HUES6 (cell line): ENCODE results near the gene RAPGEF3.

Experiments used
- H3K27ac ChIP-seq: 2 replicates; pipeline ENCODE4 v1.7.0; 2013; ENCODE audit warnings: low read depth, mild to moderate bottlenecking, low read length, inconsistent platforms
- H3K27me3 ChIP-seq: 2 replicates; pipeline ENCODE4 v1.6.1; 2013; ENCODE audit warnings: low read length; ENCODE audit not compliant: control insufficient read depth, insufficient read depth
- H3K36me3 ChIP-seq: 2 replicates; pipeline ENCODE4 v1.6.1; 2013; ENCODE audit warnings: low read length; ENCODE audit not compliant: control insufficient read depth, insufficient read depth
- H3K4me1 ChIP-seq: 2 replicates; pipeline ENCODE4 v1.6.1; 2013; ENCODE audit warnings: low read length; ENCODE audit not compliant: control insufficient read depth, insufficient read depth
- H3K4me3 ChIP-seq: 2 replicates; pipeline ENCODE4 v1.5.1; 2013; ENCODE audit warnings: low read depth, low read length
- H3K9ac ChIP-seq: one replicate; pipeline ENCODE4 v1.6.1; 2013; ENCODE audit warnings: mild to moderate bottlenecking, low read length
- H3K9me3 ChIP-seq: 2 replicates; pipeline ENCODE4 v1.6.1; 2013; ENCODE audit warnings: low read depth, low read length; ENCODE audit not compliant: control insufficient read depth, insufficient read depth

RAPGEF3 gene

DNA sequence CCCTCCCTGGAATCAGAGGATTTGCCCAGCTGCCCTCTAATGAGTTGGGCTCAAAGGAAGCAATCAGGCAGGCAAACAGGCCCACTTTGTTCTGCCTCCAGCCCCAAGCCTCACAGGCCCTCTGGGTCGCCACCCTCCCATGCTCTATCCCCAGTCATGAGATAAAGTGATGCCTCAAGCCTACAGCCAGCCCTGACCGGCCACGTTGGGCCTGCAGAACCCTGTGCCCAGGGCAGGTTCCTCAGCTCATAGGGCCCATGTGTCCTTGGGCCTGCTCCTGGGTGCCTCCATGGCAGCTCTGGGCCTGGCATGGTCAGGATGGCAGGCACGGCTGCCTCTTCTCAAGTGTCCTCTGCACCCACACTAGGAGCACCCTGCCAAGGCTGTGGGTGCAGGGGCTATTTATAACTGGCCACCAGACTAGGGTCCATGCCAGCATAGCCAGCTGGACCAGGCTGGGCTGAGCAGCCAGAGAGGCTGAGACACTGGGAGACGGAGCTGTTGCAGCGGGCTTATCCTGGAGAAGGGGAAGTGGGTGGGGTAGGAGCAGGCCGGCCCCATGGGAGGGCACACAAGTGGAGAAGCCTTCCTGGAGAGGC lies 40.8 kb upstream of the RAPGEF3 start:
- peaks cover 37% of the 10 kb centered on the region for H3K4me1 ChIP-seq
- no peak overlapping the region for H3K4me3 ChIP-seq
- no peak overlapping the region for H3K27ac ChIP-seq
- H3K9ac ChIP-seq, result no peak overlapping the region
- H3K27me3 ChIP-seq, result no peaks in the 10 kb centered on the region
- no peaks in the 10 kb centered on the region for H3K9me3 ChIP-seq
- peaks cover 44% of the 10 kb centered on the region for H3K36me3 ChIP-seq

- Histone ChIP-seq H3K27me3 (no peaks in the 10 kb centered on the region), H3K36me3 (peaks cover 46% of the 10 kb centered on the region), H3K9me3 (no peaks in the 10 kb centered on the region), H3K4me1 (peaks cover 31% of the 10 kb centered on the region), H3K27ac (no peak overlapping the region), H3K4me3 (no peak overlapping the region), H3K9ac (no peak overlapping the region)
These were observed 39.8 kb upstream of the RAPGEF3 start for GRCh38 chr12:47798382-47798948.

- H3K4me3 ChIP-seq, result no peak overlapping the region
- peaks cover 55% of the 10 kb centered on the region for H3K36me3 ChIP-seq
- H3K9ac ChIP-seq, result no peak overlapping the region
- H3K9me3 ChIP-seq, result no peaks in the 10 kb centered on the region
- peaks cover 21% of the 10 kb centered on the region for H3K4me1 ChIP-seq
- H3K27ac ChIP-seq, result no peak overlapping the region
- H3K27me3 ChIP-seq, result no peaks in the 10 kb centered on the region
These were observed 38.8 kb upstream of the RAPGEF3 start for GRCh38 chr12:47797441-47797840.

GRCh38 chr12:47795814-47796411 lies 37.2 kb upstream of the RAPGEF3 start:
- H3K4me3 ChIP-seq, result no peak overlapping the region
- H3K27me3 ChIP-seq, result no peaks in the 10 kb centered on the region
- H3K27ac ChIP-seq, result no peak overlapping the region
- no peak overlapping the region for H3K9ac ChIP-seq
- peaks cover 68% of the 10 kb centered on the region for H3K36me3 ChIP-seq
- peaks cover 10% of the 10 kb centered on the region; the same call in 1 of the 2 replicates for H3K4me1 ChIP-seq
- H3K9me3 ChIP-seq, result no peaks in the 10 kb centered on the region

- H3K4me1 ChIP-seq, result peaks cover 10% of the 10 kb centered on the region; the same call in 1 of the 2 replicates
- H3K9me3 ChIP-seq, result no peaks in the 10 kb centered on the region
- no peaks in the 10 kb centered on the region for H3K27me3 ChIP-seq
- no peak overlapping the region for H3K27ac ChIP-seq
- H3K4me3 ChIP-seq, result no peak overlapping the region
- H3K36me3 ChIP-seq, result peaks cover 74% of the 10 kb centered on the region
- H3K9ac ChIP-seq, result no peak overlapping the region
These were observed 36.6 kb upstream of the RAPGEF3 start for GRCh38 chr12:47795121-47795813.

DNA sequence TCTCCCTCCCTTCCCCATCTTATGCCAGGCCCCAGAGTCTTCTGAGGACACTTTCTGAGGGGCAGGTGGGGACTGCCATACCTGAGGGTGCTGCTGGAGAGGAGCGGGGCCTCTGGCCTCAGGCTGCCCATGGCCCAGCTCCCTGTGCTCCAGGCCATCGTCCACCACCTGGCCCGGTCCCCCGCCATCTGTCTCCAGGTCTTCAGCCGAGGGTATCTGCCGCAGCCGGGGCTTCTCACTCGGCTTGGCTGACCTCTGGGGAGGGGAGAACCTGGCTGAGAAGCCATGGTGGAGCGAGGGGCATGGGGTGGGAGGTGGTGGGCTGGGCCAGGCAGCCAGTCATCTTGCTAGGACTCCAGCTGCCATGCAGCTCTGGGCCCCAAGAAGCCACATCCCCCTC lies 36.0 kb upstream of the RAPGEF3 start:
- Histone ChIP-seq H3K27ac (no peak overlapping the region), H3K36me3 (peaks cover 80% of the 10 kb centered on the region), H3K9ac (no peak overlapping the region)

GRCh38 chr12:47793015-47793681 lies 34.5 kb upstream of the RAPGEF3 start:
- no peak overlapping the region for H3K9ac ChIP-seq
- H3K9me3 ChIP-seq, result no peaks in the 10 kb centered on the region

More for the DNA sequence above, 36.0 kb upstream of the RAPGEF3 start:
- H3K27me3 ChIP-seq, result no peaks in the 10 kb centered on the region
- peaks cover 10% of the 10 kb centered on the region; the same call in 1 of the 2 replicates for H3K4me1 ChIP-seq
- H3K9me3 ChIP-seq, result no peaks in the 10 kb centered on the region
- H3K4me3 ChIP-seq, result no peak overlapping the region

GRCh38 chr12:47791874-47792273 lies 33.2 kb upstream of the RAPGEF3 start:
- no peak overlapping the region for H3K4me3 ChIP-seq
- peaks cover 94% of the 10 kb centered on the region for H3K36me3 ChIP-seq
- H3K4me1 ChIP-seq, result no peaks in the 10 kb centered on the region
- H3K9me3 ChIP-seq, result no peaks in the 10 kb centered on the region
- no peak overlapping the region for H3K27ac ChIP-seq
- H3K27me3 ChIP-seq, result no peaks in the 10 kb centered on the region
- H3K9ac ChIP-seq, result no peak overlapping the region

More at GRCh38 chr12:47793015-47793681, 34.5 kb upstream of the RAPGEF3 start:
- peaks cover 92% of the 10 kb centered on the region for H3K36me3 ChIP-seq
- H3K27ac ChIP-seq, result no peak overlapping the region
- no peaks in the 10 kb centered on the region for H3K27me3 ChIP-seq
- H3K4me3 ChIP-seq, result no peak overlapping the region
- 0 out of 2 replicates have a peak, but pooled peaks cover 5% of the 10 kb centered on the region for H3K4me1 ChIP-seq

GRCh38 chr12:47791351-47791746 lies 32.7 kb upstream of the RAPGEF3 start:
- Histone ChIP-seq H3K27me3 (no peaks in the 10 kb centered on the region), H3K4me3 (no peak overlapping the region), H3K9ac (no peak overlapping the region), H3K9me3 (no peaks in the 10 kb centered on the region), H3K36me3 (peaks cover 95% of the 10 kb centered on the region), H3K27ac (no peak overlapping the region), H3K4me1 (no peaks in the 10 kb centered on the region)

- Histone ChIP-seq H3K36me3 (peaks cover 96% of the 10 kb centered on the region), H3K9me3 (no peaks in the 10 kb centered on the region), H3K9ac (no peak overlapping the region), H3K27ac (no peak overlapping the region), H3K4me3 (no peak overlapping the region), H3K4me1 (no peaks in the 10 kb centered on the region), H3K27me3 (no peaks in the 10 kb centered on the region)
These were observed 32.1 kb upstream of the RAPGEF3 start for GRCh38 chr12:47790676-47791350.
